HCT116 (cell line): ENCODE data around the gene PTPN2. TPM values are rescaled to one million over a fixed set of nuclear protein-coding genes. Genes with fewer than 3 reads are reported as not detected.
A peak's percentile ranks its signal among the peaks of the same experiment; 100 is the strongest.

Source experiments
- ATAC-seq: fragments of 200-7000 bp; cut with Tn5 transposase; 2 replicates; pipeline ENCODE4 v1.9.1; 2020; ENCODE audit warnings: mild to moderate bottlenecking, moderate library complexity
- BruUV-seq: library from RNA; stranded (reverse); fragments of 400-500 nt; replicated peaks from 2 replicates; lab custom pipeline; 2021; lab: Mats Ljungman, UMichigan
- CTCF ChIA-PET: fragments of 300-600 bp; sonication (Branson Sonifier 250); formaldehyde crosslinking; loops from one replicate; lab custom pipeline; 2021; ENCODE audit warnings: antibody characterized with exemption; lab: Charles Lee
- POLR2A ChIA-PET: fragments of 300-600, 350-600 bp; sonication (Branson Sonifier 250); formaldehyde crosslinking; loops from one replicate; lab custom pipeline; 2021; ENCODE audit warnings: antibody characterized with exemption; lab: Charles Lee
- RAD21 ChIA-PET, 2 experiments: fragments of 300-600 bp; sonication (Branson Sonifier 250); formaldehyde crosslinking; loops; one replicate each; lab custom pipeline; 2023; ENCODE audit warnings: low total read pairs in 2 of 2; ENCODE audit not compliant: uncharacterized antibody in 2 of 2, unreplicated experiment in 2 of 2, low non-redundant PET in 1 of 2; lab: Charles Lee
- DNase-seq: peaks from one replicate; pipeline ENCODE4 v3.0.0-alpha.2; 2010; ENCODE audit warnings: low read depth, low spot score
- H2AFZ ChIP-seq: fragments of 200-600 bp; shearing (Covaris generic), sonication (generic); 2 replicates; pipeline ENCODE4 v1.6.1; 2017; ENCODE audit warnings: low read depth, mixed run types, mixed read lengths, antibody characterized with exemption, low read length; ENCODE audit not compliant: poor library complexity, severe bottlenecking
- H3K27ac ChIP-seq: 2 replicates; pipeline ENCODE4 v1.5.1; 2012; ENCODE audit warnings: low read depth, low read length
- H3K27me3 ChIP-seq: fragments of 200-600 bp; sonication (generic); 2 replicates; pipeline ENCODE4 v1.6.1; 2016; ENCODE audit warnings: mixed run types, low read length, mixed read lengths; ENCODE audit not compliant: insufficient read depth
- H3K36me3 ChIP-seq, 2 experiments: fragments of 200-500 bp in 1 of 2; fragments of 200-600 bp in 1 of 2; sonication (Bioruptor generic) in 1 of 2; sonication (generic) in 1 of 2; 2 replicates each; pipeline versions ENCODE4 v1.5.1 to v1.6.1; 2014 to 2016; ENCODE audit warnings: low read length in 2 of 2, inconsistent platforms in 1 of 2, mixed read lengths in 1 of 2, mixed run types in 1 of 2; ENCODE audit not compliant: insufficient read depth in 2 of 2, control insufficient read depth in 1 of 2
- H3K4me1 ChIP-seq, 2 experiments: fragments of 200-600 bp in 1 of 2; sonication (generic) in 1 of 2; 2 replicates each; pipeline versions ENCODE4 v1.5.1 to v1.6.1; 2012 to 2017; ENCODE audit warnings: low read length in 2 of 2, inconsistent platforms in 1 of 2, mild to moderate bottlenecking in 1 of 2, mixed read lengths in 1 of 2, mixed run types in 1 of 2, moderate library complexity in 1 of 2; ENCODE audit not compliant: insufficient read depth in 2 of 2, control insufficient read depth in 1 of 2
- H3K4me2 ChIP-seq: fragments of 200-600 bp; sonication (generic); 2 replicates; pipeline ENCODE4 v1.6.1; 2017; ENCODE audit warnings: mixed run types, low read length, mixed read lengths
- H3K4me3 ChIP-seq, 2 experiments: fragments of 200-600 bp in 1 of 2; sonication (generic) in 1 of 2; replicated peaks in 1 of 2; 2 replicates each; pipeline ENCODE4 v1.5.1; 2011 to 2016; ENCODE audit warnings: low read length in 2 of 2, control low read depth in 1 of 2, low read depth in 1 of 2, mild to moderate bottlenecking in 1 of 2, mixed read lengths in 1 of 2, mixed run types in 1 of 2
- H3K79me2 ChIP-seq: fragments of 200-600 bp; sonication (generic); 2 replicates; pipeline ENCODE4 v1.6.1; 2017; ENCODE audit warnings: mild to moderate bottlenecking, mixed run types, low read length, moderate library complexity, mixed read lengths; ENCODE audit not compliant: insufficient read depth
- H3K9ac ChIP-seq: fragments of 200-600 bp; sonication (generic); 2 replicates; pipeline ENCODE4 v1.6.1; 2016; ENCODE audit warnings: low read length, mixed read lengths
- H3K9me2 ChIP-seq: fragments of 200-600 bp; sonication (generic), shearing (Covaris generic); 2 replicates; pipeline ENCODE4 v1.6.1; 2017; ENCODE audit warnings: mixed run types, mild to moderate bottlenecking, moderate library complexity; ENCODE audit not compliant: insufficient read depth
- H3K9me3 ChIP-seq, 2 experiments: fragments of 200-500 bp in 1 of 2; fragments of 200-600 bp in 1 of 2; sonication (Bioruptor generic) in 1 of 2; sonication (generic) in 1 of 2; 2 replicates each; pipeline ENCODE4 v1.6.1; 2014 to 2017; ENCODE audit warnings: low read length in 2 of 2, mixed read lengths in 2 of 2, inconsistent platforms in 1 of 2, low read depth in 1 of 2, mild to moderate bottlenecking in 1 of 2, mixed run types in 1 of 2, moderate library complexity in 1 of 2; ENCODE audit not compliant: control insufficient read depth in 1 of 2, insufficient read depth in 1 of 2
- H4K20me1 ChIP-seq: fragments of 200-600 bp; sonication (generic), shearing (Covaris generic); 2 replicates; pipeline ENCODE4 v1.6.1; 2017; ENCODE audit warnings: mixed run types, mild to moderate bottlenecking, moderate library complexity; ENCODE audit not compliant: insufficient read depth
- CEBPB ChIP-seq: IDR thresholded peaks from 2 replicates; pipeline ENCODE4 v1.6.1; 2012; ENCODE audit warnings: low read depth
- JUND ChIP-seq: IDR thresholded peaks from 2 replicates; pipeline ENCODE4 v1.6.1; 2012
- RAD21 ChIP-seq: IDR thresholded peaks from 2 replicates; pipeline ENCODE4 v1.6.1; 2012; ENCODE audit warnings: low read depth, mild to moderate bottlenecking
- SP1 ChIP-seq: IDR thresholded peaks from 2 replicates; pipeline ENCODE4 v1.6.1; 2012; ENCODE audit warnings: low read depth
- intact Hi-C: fragments of 100-400 bp; cut with micrococcal nuclease; formaldehyde crosslinking; loops from 2 replicates; pipeline ENCODE4 v1.10.0; 2022
- total RNA-seq: library from RNA; stranded (reverse); gene quantifications from one replicate; pipeline ENCODE4 v1.2.1, GENCODE V29; 2021; ENCODE audit not compliant: unreplicated experiment
- TF ChIP-seq, protein P1 (sequence below), 3 experiments: fragments of 200-600 bp in 1 of 3; sonication (generic) in 1 of 3; IDR thresholded peaks in 2 of 3; conservative IDR thresholded peaks in 1 of 3; 2 replicates each; pipeline ENCODE4 v1.5.1; 2012 to 2017; ENCODE audit warnings: low read depth in 2 of 3, low read length in 2 of 3, antibody characterized with exemption in 1 of 3, borderline replicate concordance in 1 of 3, control low read depth in 1 of 3, mild to moderate bottlenecking in 1 of 3, mixed read lengths in 1 of 3, mixed run types in 1 of 3, moderate library complexity in 1 of 3; ENCODE audit not compliant: insufficient read depth in 1 of 3
- TF ChIP-seq, protein P2 (sequence below): IDR thresholded peaks from 2 replicates; pipeline ENCODE4 v1.6.1; 2012
- TF ChIP-seq, protein P3 (sequence below): IDR thresholded peaks from 2 replicates; pipeline ENCODE4 v1.6.1; 2012

The PTPN2 gene
- total RNA-seq, 1 experiment from 2014 or later: 50.3 TPM

DNA sequence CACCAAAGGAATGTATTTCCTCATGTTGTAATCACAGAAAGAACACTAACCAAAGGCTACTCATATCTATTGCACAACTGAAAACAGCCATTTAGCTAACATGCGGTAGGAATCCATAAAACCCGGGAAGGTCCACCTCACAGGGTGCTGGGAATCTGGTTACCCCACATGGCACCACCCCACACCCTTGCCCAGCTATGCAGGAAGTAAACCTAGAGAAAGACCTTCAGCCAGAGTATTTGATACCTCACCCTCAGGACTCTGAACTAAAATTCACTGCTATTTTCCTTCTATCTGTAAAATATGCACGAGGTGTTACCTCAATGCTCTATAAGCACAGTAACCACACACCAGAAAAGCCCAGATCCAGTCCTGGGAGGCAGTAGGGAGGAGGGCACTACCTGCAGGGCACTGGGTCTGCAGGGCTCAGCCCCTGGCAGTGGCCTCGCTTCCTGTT, 45.8 kb downstream of the PTPN2 start:
- peaks cover 9% of the 10 kb centered on the region in 2 experiments for H3K4me1 ChIP-seq
- peak; percentile 52 for ATAC-seq
- no peaks in the 10 kb centered on the region for H3K9me2 ChIP-seq
- H3K36me3 ChIP-seq: 0 out of 4 replicates have a peak, but pooled peaks cover 0 to 2% of the 10 kb centered on the region in 2 experiments
- BruUV-seq: no TSS peak
- no peak for DNase-seq
- ChIA-PET RAD21 (no interaction called here), POLR2A (no interaction called here), CTCF (no interaction called here)
- H3K9ac ChIP-seq: 0 out of 2 replicates have a peak overlapping the region, but pooled peaks have one; percentile 13
- TF ChIP-seq CEBPB (peak; percentile 94), RAD21 (no peak), JUND (peak; percentile 18; the same call in 1 of the 2 replicates), SP1 (peak; percentile 48; the same call in 1 of the 2 replicates)
- TF ChIP-seq, protein P1, sequence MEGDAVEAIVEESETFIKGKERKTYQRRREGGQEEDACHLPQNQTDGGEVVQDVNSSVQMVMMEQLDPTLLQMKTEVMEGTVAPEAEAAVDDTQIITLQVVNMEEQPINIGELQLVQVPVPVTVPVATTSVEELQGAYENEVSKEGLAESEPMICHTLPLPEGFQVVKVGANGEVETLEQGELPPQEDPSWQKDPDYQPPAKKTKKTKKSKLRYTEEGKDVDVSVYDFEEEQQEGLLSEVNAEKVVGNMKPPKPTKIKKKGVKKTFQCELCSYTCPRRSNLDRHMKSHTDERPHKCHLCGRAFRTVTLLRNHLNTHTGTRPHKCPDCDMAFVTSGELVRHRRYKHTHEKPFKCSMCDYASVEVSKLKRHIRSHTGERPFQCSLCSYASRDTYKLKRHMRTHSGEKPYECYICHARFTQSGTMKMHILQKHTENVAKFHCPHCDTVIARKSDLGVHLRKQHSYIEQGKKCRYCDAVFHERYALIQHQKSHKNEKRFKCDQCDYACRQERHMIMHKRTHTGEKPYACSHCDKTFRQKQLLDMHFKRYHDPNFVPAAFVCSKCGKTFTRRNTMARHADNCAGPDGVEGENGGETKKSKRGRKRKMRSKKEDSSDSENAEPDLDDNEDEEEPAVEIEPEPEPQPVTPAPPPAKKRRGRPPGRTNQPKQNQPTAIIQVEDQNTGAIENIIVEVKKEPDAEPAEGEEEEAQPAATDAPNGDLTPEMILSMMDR (IDR thresholded peaks at IDR 0.05 in 2 of 3, conservative IDR thresholded peaks at IDR 0.05 in 1 of 3; ENCODE audit: borderline replicate concordance in 1 of 3, insufficient read depth in 1 of 3, low read depth in 2 of 3, low read length in 2 of 3): no peak
- TF ChIP-seq, protein P2, sequence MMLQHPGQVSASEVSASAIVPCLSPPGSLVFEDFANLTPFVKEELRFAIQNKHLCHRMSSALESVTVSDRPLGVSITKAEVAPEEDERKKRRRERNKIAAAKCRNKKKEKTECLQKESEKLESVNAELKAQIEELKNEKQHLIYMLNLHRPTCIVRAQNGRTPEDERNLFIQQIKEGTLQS: no peak
- TF ChIP-seq, protein P3, sequence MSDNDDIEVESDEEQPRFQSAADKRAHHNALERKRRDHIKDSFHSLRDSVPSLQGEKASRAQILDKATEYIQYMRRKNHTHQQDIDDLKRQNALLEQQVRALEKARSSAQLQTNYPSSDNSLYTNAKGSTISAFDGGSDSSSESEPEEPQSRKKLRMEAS: peak; percentile 43; the same call in 1 of the 2 replicates
- peaks cover 5% of the 10 kb centered on the region; the same call in 1 of the 2 replicates for H4K20me1 ChIP-seq
- H3K79me2 ChIP-seq: peaks cover 47% of the 10 kb centered on the region
- H3K27me3 ChIP-seq: no peaks in the 10 kb centered on the region
- peak overlapping the region; percentile 34 for H3K4me2 ChIP-seq
- intact Hi-C loops: no loop called here
- no peak overlapping the region for H2AFZ ChIP-seq
- H3K9me3 ChIP-seq: no peaks in the 10 kb centered on the region
- no peak overlapping the region for H3K27ac ChIP-seq
- no peak overlapping the region for H3K4me3 ChIP-seq
